Neural progenitor cell (in vitro differentiated cells): ENCODE measurements around the gene HMCN1.

Experiments
- CTCF ChIP-seq: fragments of 200-600 bp; sonication (generic); IDR thresholded peaks from 2 replicates; pipeline ENCODE4 v1.5.1; 2017; ENCODE audit warnings: antibody characterized with exemption, mild to moderate bottlenecking
- EZH2 ChIP-seq: fragments of 200-600 bp; sonication (generic); IDR thresholded peaks from 2 replicates; pipeline ENCODE4 v1.6.1; 2017; ENCODE audit warnings: antibody characterized with exemption, mild to moderate bottlenecking, moderate library complexity

- TF ChIP-seq EZH2, result no peak
- no peak for TF ChIP-seq CTCF
Observed at GRCh38 chr1:186026946-186027345, 292.8 kb downstream of the HMCN1 start.
